GM21528 (cell line): Measurements from ENCODE around the gene MBOAT2.
"Not testable (repeated sequence)": the region's sequence is repeated elsewhere in the genome, so short reads cannot be mapped to it uniquely, and the experiment has no call there.

ENCODE experiments used
- ATAC-seq: cut with Tn5 transposase; IDR thresholded peaks from one replicate; pipeline ENCODE4 v1.9.1; 2021; ENCODE audit warnings: mild to moderate bottlenecking, moderate library complexity; ENCODE audit not compliant: unreplicated experiment, low FRiP score

MBOAT2 gene, protein sequence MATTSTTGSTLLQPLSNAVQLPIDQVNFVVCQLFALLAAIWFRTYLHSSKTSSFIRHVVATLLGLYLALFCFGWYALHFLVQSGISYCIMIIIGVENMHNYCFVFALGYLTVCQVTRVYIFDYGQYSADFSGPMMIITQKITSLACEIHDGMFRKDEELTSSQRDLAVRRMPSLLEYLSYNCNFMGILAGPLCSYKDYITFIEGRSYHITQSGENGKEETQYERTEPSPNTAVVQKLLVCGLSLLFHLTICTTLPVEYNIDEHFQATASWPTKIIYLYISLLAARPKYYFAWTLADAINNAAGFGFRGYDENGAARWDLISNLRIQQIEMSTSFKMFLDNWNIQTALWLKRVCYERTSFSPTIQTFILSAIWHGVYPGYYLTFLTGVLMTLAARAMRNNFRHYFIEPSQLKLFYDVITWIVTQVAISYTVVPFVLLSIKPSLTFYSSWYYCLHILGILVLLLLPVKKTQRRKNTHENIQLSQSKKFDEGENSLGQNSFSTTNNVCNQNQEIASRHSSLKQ

DNA sequence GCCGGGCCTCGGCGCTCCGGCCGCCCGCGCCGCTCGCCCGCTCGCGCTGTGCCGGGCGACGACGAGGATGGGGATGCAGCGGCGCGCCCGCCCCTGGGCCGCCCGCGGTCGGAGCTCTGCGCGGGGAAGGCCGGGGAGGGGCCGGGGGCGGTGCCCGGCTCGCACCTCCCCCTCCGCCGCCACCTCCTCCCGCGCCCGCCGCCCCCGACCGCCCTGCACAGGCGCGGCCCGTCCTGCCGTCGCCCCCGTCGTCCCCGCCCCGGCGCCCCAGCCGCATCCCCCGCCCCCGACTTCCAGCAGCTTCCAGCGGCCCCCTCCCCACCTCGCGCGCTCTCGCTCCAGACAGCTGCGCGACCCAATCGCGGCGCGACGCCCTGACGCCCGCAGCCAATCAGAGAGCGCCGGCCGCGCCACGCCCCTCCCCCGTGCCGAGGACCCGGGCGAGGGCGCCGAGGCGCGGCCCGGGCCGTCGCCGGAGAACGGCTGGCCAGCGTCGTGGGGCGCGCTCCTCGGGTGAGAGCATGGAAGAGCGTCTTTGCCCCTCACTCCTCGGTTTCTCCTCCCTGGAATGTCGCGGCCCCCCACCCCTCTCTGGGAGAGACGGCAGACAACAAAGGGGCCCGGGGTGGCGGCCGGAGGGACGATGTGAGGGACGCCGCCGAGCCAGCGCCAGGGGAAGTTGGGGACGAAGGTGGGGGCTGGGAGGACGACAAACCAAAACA, at the start of gene MBOAT2:
Gene MBOAT2 (minus strand): TSS at position 69 of the 722 bp plus-strand sequence. CDS start 70 bp downstream, outside the sequence.
- ATAC-seq: peak; percentile 90

DNA sequence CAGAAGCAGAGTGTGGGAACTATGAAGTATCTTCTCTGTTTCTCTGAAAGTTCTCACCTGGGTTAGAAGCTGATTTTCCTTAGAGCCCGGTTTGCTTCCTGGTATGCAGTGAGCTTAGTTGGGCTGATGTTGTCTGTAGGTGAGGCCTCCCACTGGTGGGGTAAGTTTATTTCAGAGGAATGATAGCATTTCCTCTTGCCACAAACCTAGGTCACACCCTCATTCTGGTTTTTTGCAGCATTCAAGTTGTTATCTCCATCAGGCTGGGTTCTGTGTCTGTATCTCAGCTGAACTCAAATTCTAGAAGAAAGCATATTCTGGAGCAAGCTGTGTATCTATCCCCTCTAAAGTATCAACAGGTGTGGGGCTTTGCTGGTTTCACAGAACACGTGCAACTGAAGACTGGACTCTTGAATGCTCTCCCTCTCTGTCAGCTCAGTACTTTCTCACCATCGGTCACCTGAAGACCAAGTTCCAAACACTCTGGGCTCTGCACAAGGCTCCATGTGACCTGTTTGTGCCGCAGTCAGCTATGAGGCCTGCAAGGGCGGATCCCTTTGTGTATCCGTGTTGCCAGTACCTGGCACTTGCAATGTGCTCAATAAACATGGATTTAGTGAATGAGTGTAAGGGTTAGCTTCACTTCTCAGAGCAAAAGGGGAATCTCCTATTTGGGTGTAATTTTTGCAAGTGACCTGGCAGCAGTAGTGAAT, 49.5 kb upstream of the MBOAT2 start:
- ATAC-seq: no peak

DNA sequence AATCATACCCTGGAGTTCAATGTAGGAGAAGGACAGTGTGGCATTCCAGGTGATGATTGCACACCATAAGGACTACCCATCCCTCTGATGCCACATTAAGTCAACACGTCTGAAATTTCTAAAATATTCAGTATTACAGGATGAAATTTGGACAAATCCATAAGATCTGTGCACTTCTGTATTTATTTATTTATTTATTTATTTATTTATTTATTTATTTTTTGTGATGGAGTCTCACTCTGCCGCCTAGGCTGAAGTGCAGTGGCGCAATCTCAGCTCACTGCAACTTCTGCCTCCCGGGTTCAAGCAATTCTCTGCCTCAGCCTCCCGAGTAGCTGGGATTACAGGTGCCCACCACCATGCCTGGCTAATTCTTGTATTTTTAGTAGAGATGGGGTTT, 48.0 kb upstream of the MBOAT2 start:
- ATAC-seq: not testable (repeated sequence)

DNA sequence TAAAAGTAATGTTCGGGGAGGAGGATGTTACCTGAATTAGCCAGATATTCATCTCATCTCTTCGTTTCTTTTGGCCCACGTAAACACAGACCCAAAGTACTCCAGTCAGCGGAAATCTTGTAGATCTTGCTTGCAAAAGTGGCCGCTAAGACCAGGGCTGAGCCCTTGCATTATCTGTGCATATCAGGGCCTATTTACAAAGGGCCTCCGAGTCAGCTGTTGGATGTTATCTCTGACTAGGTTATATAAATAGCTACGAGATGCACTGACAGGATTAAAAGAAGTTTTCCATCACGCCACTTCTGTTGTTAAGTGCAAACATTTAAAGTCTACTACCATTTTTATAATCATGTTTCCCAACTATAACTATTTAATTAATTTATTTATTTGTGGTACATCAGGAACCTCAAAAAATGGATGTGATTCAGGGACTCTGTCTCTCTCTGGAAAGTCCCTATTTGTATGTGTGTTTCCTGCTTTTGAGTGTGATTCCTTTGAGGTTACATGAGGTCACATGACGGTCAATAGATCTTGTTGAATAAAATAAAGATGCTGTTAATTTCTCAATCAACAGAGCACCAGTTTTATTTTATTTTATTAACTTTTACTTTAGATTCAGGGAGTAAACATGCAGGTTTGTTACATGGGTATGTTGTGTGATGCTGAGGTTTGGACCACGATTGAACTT, 46.8 kb upstream of the MBOAT2 start:
- no peak for ATAC-seq

- ATAC-seq: no peak
These were observed 42.1 kb upstream of the MBOAT2 start for GRCh38 chr2:9045595-9045994.

DNA sequence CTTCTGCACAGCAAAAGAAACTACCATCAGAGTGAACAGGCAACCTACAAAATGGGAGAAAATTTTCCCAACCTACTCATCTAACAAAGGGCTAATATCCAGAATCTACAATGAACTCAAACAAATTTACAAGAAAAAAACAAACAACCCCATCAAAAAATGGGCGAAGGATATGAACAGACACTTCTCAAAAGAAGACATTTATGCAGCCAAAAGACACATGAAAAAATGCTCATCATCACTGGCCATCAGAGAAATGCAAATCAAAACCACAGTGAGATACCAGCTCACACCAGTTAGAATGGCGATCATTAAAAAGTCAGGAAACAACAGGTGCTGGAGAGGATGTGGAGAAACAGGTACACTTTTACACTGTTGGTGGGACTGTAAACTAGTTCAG, 40.0 kb upstream of the MBOAT2 start:
- not testable (repeated sequence) for ATAC-seq

DNA sequence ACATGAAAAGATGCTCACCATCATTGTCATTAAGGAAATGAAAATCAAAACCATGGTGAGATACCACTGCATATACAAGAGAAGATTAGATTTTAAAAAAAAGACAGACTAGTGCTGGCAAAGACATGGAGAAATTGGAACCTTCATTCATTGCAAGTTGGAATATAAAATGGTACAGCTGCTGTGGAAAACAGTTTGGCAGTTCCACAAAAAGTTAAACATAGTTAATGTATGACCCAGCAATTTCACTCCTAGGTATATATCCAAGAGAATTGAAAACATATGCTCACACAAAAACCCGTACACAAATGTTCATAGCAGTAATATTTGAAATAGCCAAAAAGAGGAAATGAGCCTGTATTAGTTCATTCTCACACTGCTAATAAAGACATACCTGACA, 33.7 kb upstream of the MBOAT2 start:
- ATAC-seq: no peak

- no peak for ATAC-seq
These were observed 30.1 kb upstream of the MBOAT2 start for GRCh38 chr2:9033385-9034168.

GRCh38 chr2:9032536-9033255, 29.2 kb upstream of the MBOAT2 start:
- no peak for ATAC-seq

GRCh38 chr2:9032121-9032520, 28.6 kb upstream of the MBOAT2 start:
- ATAC-seq: no peak

- ATAC-seq: no peak
These were observed 27.8 kb upstream of the MBOAT2 start for GRCh38 chr2:9031246-9031645.

GRCh38 chr2:9030841-9031240, 27.4 kb upstream of the MBOAT2 start:
- no peak for ATAC-seq

DNA sequence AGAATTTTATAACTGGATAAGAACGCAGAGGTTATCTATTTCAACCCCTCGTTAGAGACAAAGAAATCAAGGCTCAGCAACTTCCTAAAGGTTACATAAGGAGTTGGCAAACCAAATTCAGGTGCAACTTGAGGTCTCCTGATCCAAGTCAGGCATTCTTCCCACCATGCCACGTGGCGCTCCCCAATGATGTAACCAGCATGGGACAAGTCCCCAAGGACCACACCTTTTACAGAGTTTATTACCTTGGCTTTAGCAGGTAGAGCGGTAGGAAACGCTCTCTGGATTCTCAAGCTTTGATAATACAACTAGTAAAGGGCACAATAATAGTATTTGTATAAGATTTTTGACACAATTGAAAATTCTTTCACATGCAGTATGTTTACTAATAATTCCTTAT, 26.7 kb upstream of the MBOAT2 start:
- no peak for ATAC-seq

DNA sequence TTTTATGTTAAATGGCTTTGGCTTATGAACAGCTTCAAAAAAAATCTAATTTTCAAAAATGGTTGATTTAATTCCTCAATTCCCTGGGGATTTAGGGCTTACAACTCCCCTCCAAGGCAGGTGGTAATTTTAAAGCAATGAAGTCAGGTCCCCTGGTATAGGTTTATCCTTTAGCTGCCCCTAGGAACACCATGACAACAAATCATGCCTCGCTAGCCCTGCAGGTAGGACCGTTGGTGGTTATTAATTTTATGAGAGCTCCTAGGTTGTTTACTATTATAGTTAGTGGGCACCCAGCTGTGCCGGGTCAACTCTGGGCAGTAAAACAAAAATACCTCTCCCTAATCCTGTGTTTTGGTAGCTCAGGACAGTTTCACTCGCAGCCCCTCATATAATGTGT, 26.2 kb upstream of the MBOAT2 start:
- ATAC-seq: no peak

DNA sequence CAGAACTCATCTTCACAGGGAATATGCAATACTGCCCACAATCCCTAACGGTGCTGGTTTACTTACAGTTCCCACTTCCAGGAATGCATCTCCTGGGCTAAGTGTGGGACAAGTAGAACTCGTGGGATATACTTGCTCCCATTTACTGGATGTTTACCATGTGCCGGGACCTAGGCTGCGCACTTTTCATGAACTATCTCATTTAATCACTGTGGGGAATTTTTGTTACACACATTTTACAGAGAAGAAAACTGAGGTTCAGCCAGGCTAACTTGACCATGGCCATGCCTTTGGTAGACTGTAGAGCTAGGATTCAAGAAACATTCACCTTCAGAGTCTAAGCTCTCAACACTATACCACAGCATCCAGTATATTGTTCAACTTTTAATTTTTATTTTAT, 24.4 kb upstream of the MBOAT2 start:
- ATAC-seq: no peak

GRCh38 chr2:9025746-9026145, 22.3 kb upstream of the MBOAT2 start:
- ATAC-seq: no peak

DNA sequence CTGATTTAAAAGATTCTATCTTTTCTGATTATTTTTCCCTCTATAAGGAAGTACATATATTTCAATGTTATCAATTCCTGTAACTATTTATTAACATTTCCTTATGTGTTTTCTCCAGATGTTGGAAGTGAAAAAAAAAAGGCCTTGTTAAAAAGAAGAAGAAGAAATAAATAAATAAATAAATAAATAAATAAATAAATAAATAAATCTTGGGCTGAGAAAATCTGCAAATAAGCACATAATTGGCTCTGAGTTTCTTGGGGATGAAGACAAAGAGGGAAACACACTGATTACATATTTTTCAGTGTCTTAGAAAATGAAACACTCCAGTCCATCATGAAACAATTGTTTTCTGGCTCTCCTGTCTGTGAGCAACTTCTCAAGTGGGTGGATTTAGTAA, 21.1 kb upstream of the MBOAT2 start:
- ATAC-seq: no peak

- no peak for ATAC-seq
These were observed 18.2 kb upstream of the MBOAT2 start for GRCh38 chr2:9021563-9022211.

- ATAC-seq: no peak
These were observed 16.8 kb upstream of the MBOAT2 start for GRCh38 chr2:9020267-9020666.
